ENCODE data around the gene PDS5B. TPM values are rescaled to one million over a fixed set of nuclear protein-coding genes. Genes with fewer than 3 reads are reported as not detected.
"Not testable (repeated sequence)": the region's sequence is repeated elsewhere in the genome, so short reads cannot be mapped to it uniquely, and the experiment has no call there.

Gene PDS5B
- total and polyA plus RNA-seq, 2 donors (not counting 1 experiment from before 2014, with no cell fraction given): 6.6 to 62.9 TPM

DNA sequence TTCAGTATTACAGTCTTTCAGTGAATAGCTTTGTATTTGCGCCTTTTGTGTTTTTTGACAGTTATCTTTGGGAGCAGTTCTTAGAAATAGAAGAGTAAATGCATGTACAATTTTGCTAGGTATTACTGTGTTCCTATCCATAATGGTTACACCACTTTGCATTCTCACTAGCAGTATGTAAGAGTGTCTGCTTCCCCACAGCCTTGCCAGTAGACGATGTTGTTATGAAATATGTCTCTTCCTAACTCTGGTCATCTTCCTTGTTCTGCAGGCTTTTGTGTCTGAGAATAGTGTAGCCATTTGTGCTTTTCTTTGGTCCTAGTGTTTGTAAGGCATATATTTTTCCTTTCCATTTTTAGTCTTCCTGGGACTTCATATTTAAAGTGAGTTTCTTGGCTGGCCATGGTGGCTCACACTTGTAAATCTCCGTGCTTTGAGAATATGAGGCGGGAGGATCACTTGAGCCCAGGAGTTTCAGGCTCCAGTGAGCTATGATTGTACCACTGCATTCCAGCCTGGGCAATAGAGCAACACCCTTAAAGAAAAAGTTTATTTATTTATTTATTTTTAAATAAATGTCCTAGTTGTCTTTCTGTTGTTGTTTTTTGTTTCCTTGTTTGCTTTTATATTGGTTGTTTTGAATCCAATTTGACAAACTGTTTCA, 140.3 kb downstream of the PDS5B start:
- H3K79me2 ChIP-seq (ENCODE audit: control insufficient read depth, insufficient read depth, low read length): peaks cover 14% of the 10 kb centered on the region
- WGBS (ENCODE audit: insufficient coverage): 100% methylated on average over 1 of the region's 4 CpGs
- no peak for TF ChIP-seq EZH2 (IDR thresholded peaks at IDR 0.05; ENCODE audit: borderline replicate concordance, insufficient read depth, low read depth, low read length, poor library complexity, severe bottlenecking)
- no peak for TF ChIP-seq CTCF (IDR thresholded peaks at IDR 0.05)
- Mint-ChIP-seq H3K27ac (no peak overlapping the region), H3K4me1 (no peaks in the 10 kb centered on the region), H3K9me3 (ENCODE audit: insufficient read depth) (no peaks in the 10 kb centered on the region), H3K4me3 (no peak overlapping the region), H3K27me3 (no peaks in the 10 kb centered on the region)
- no peaks in the 10 kb centered on the region for H3K4me1 ChIP-seq (ENCODE audit: control insufficient read depth in 2 of 2, insufficient read depth in 2 of 2, low read length in 2 of 2)
- intact Hi-C loops (cut with micrococcal nuclease): no loop called here
- H3K9me3 ChIP-seq (ENCODE audit: control extremely low read depth in 1 of 3, control insufficient read depth in 2 of 3, insufficient read depth in 1 of 3, low read length in 2 of 3): peaks cover 0 to 7% (median 0%) of the 10 kb centered on the region in 3 donors
- ATAC-seq (ENCODE audit: low read depth): no peak
- H3K4me2 ChIP-seq (replicated peaks; ENCODE audit: low read depth, low read length, poor library complexity, severe bottlenecking): no peak overlapping the region
- peaks cover 3 to 14% of the 10 kb centered on the region in 2 experiments for H3K36me3 ChIP-seq (replicated peaks in 1 of 2; ENCODE audit: control extremely low read depth in 1 of 2, control insufficient read depth in 1 of 2, extremely low read depth in 1 of 2, insufficient read depth in 2 of 2, low read length in 1 of 2)
- H3K9ac ChIP-seq (ENCODE audit: low read length): no peak overlapping the region
- CTCF ChIA-PET: no interaction called here
- H3K27me3 ChIP-seq (replicated peaks in 1 of 4; ENCODE audit: control extremely low read depth in 1 of 4, control insufficient read depth in 3 of 4, insufficient read depth in 4 of 4, low read length in 3 of 4): no peaks in the 10 kb centered on the region
- no peak overlapping the region for H2AFZ ChIP-seq (ENCODE audit: insufficient read depth, low read depth, low read length, poor library complexity, severe bottlenecking)
- H3K27ac ChIP-seq (ENCODE audit: low read length in 2 of 2): no peak overlapping the region
- no peak for DNase-seq
- no peak overlapping the region for H3K4me3 ChIP-seq (ENCODE audit: control extremely low read depth in 1 of 5, extremely low read depth in 1 of 5, insufficient read depth in 1 of 5, low read depth in 2 of 5, low read length in 4 of 5)
- no peaks in the 10 kb centered on the region for H4K20me1 ChIP-seq (ENCODE audit: control insufficient read depth, insufficient read depth, low read length, poor library complexity, severe bottlenecking)
- POLR2A ChIA-PET: no interaction called here

- TF ChIP-seq EZH2 (IDR thresholded peaks at IDR 0.05; ENCODE audit: borderline replicate concordance, insufficient read depth, low read depth, low read length, poor library complexity, severe bottlenecking): no peak
- TF ChIP-seq CTCF (IDR thresholded peaks at IDR 0.05): no peak
- DNase-seq (no peak), ATAC-seq (ENCODE audit: low read depth) (no peak)
- POLR2A ChIA-PET: no interaction called here
- CTCF ChIA-PET: no interaction called here
- 100% methylated on average over 1 of the region's 3 CpGs for WGBS (ENCODE audit: insufficient coverage)
- H3K4me2 ChIP-seq (replicated peaks; ENCODE audit: low read depth, low read length, poor library complexity, severe bottlenecking): no peak overlapping the region
- Mint-ChIP-seq H3K4me3 (no peak overlapping the region), H3K9me3 (ENCODE audit: insufficient read depth) (no peaks in the 10 kb centered on the region), H3K4me1 (no peaks in the 10 kb centered on the region), H3K27ac (no peak overlapping the region), H3K27me3 (no peaks in the 10 kb centered on the region)
- no peak overlapping the region for H2AFZ ChIP-seq (ENCODE audit: insufficient read depth, low read depth, low read length, poor library complexity, severe bottlenecking)
- H3K27ac ChIP-seq (ENCODE audit: low read length in 2 of 2): no peak overlapping the region
- no peaks in the 10 kb centered on the region for H3K27me3 ChIP-seq (replicated peaks in 1 of 4; ENCODE audit: control extremely low read depth in 1 of 4, control insufficient read depth in 3 of 4, insufficient read depth in 4 of 4, low read length in 3 of 4)
- H3K9me3 ChIP-seq (ENCODE audit: control extremely low read depth in 1 of 3, control insufficient read depth in 2 of 3, insufficient read depth in 1 of 3, low read length in 2 of 3): no peaks in the 10 kb centered on the region
- no peak overlapping the region for H3K4me3 ChIP-seq (ENCODE audit: control extremely low read depth in 1 of 5, extremely low read depth in 1 of 5, insufficient read depth in 1 of 5, low read depth in 2 of 5, low read length in 4 of 5)
- intact Hi-C loops (cut with micrococcal nuclease): no loop called here
- no peaks in the 10 kb centered on the region for H3K4me1 ChIP-seq (ENCODE audit: control insufficient read depth in 2 of 2, insufficient read depth in 2 of 2, low read length in 2 of 2)
- no peaks in the 10 kb centered on the region for H4K20me1 ChIP-seq (ENCODE audit: control insufficient read depth, insufficient read depth, low read length, poor library complexity, severe bottlenecking)
- H3K9ac ChIP-seq (ENCODE audit: low read length): no peak overlapping the region
- peaks cover 3 to 11% of the 10 kb centered on the region in 2 experiments for H3K36me3 ChIP-seq (replicated peaks in 1 of 2; ENCODE audit: control extremely low read depth in 1 of 2, control insufficient read depth in 1 of 2, extremely low read depth in 1 of 2, insufficient read depth in 2 of 2, low read length in 1 of 2)
- peaks cover 11% of the 10 kb centered on the region for H3K79me2 ChIP-seq (ENCODE audit: control insufficient read depth, insufficient read depth, low read length)
Measured at GRCh38 chr13:32728327-32728726, 142.1 kb downstream of the PDS5B start.

GRCh38 chr13:32729097-32729496, 142.8 kb downstream of the PDS5B start:
- H3K27me3 ChIP-seq (replicated peaks in 1 of 4; ENCODE audit: control extremely low read depth in 1 of 4, control insufficient read depth in 3 of 4, insufficient read depth in 4 of 4, low read length in 3 of 4); H3K27ac Mint-ChIP-seq; H3K4me3 ChIP-seq (ENCODE audit: control extremely low read depth in 1 of 5, extremely low read depth in 1 of 5, insufficient read depth in 1 of 5, low read depth in 2 of 5, low read length in 4 of 5); H3K9me3 ChIP-seq (ENCODE audit: control extremely low read depth in 1 of 3, control insufficient read depth in 2 of 3, insufficient read depth in 1 of 3, low read length in 2 of 3); H3K4me3 Mint-ChIP-seq; H3K27ac ChIP-seq (ENCODE audit: low read length in 2 of 2); H3K79me2 ChIP-seq (ENCODE audit: control insufficient read depth, insufficient read depth, low read length); H4K20me1 ChIP-seq (ENCODE audit: control insufficient read depth, insufficient read depth, low read length, poor library complexity, severe bottlenecking); H3K27me3 Mint-ChIP-seq; H3K4me1 Mint-ChIP-seq; ATAC-seq (ENCODE audit: low read depth); H3K36me3 ChIP-seq (replicated peaks in 1 of 2; ENCODE audit: control extremely low read depth in 1 of 2, control insufficient read depth in 1 of 2, extremely low read depth in 1 of 2, insufficient read depth in 2 of 2, low read length in 1 of 2); POLR2A ChIA-PET; H3K9ac ChIP-seq (ENCODE audit: low read length); H3K9me3 Mint-ChIP-seq (ENCODE audit: insufficient read depth); CTCF ChIA-PET; H3K4me2 ChIP-seq (replicated peaks; ENCODE audit: low read depth, low read length, poor library complexity, severe bottlenecking); H2AFZ ChIP-seq (ENCODE audit: insufficient read depth, low read depth, low read length, poor library complexity, severe bottlenecking); DNase-seq; H3K4me1 ChIP-seq (ENCODE audit: control insufficient read depth in 2 of 2, insufficient read depth in 2 of 2, low read length in 2 of 2); intact Hi-C loops (cut with micrococcal nuclease): not testable (repeated sequence)

All from B cell (primary cell).